ENCODE data around the gene HBD. TPM values are rescaled to one million over a fixed set of nuclear protein-coding genes. Genes with fewer than 3 reads are reported as not detected.

The HBD gene
- total RNA-seq, 1 donor from 2014 or later, result not detected

- Mint-ChIP-seq H3K4me1 (no peaks in the 10 kb centered on the region), H3K9me3 (peaks cover 6% of the 10 kb centered on the region), H3K27ac (no peak overlapping the region), H3K27me3 (no peaks in the 10 kb centered on the region), H3K36me3 (ENCODE audit: low read depth) (no peaks in the 10 kb centered on the region), H3K4me3 (no peak overlapping the region)
- no peak for ATAC-seq (ENCODE audit: low read depth)
- ChIA-PET CTCF (no interaction called here), POLR2A (no interaction called here)
- intact Hi-C loops (cut with micrococcal nuclease), result no loop called here
- TF ChIP-seq CTCF (IDR thresholded peaks at IDR 0.05), result no peak
- DNase-seq, result no peak
Observed at GRCh38 chr11:5192738-5193137, 41.5 kb downstream of the HBD start.

- ChIA-PET CTCF (no interaction called here), POLR2A (no interaction called here)
- H3K4me3 Mint-ChIP-seq, result no peak overlapping the region
- H3K27ac Mint-ChIP-seq, result no peak overlapping the region
- no peaks in the 10 kb centered on the region for H3K36me3 Mint-ChIP-seq (ENCODE audit: low read depth)
- H3K9me3 Mint-ChIP-seq, result peaks cover 6% of the 10 kb centered on the region
- no peak for DNase-seq
- ATAC-seq (ENCODE audit: low read depth), result no peak
- no peak for TF ChIP-seq CTCF (IDR thresholded peaks at IDR 0.05)
- intact Hi-C loops (cut with micrococcal nuclease), result no loop called here
- no peaks in the 10 kb centered on the region for H3K4me1 Mint-ChIP-seq
- H3K27me3 Mint-ChIP-seq, result no peaks in the 10 kb centered on the region
Observed at GRCh38 chr11:5188201-5188600, 46.1 kb downstream of the HBD start.

Other genes starting within 250 kb of the HBD start
- gene OR51L1, start 239.6 kb downstream of the HBD start, total RNA-seq, result not detected in 2 replicates
- not detected in 2 replicates for gene OR52J3, start 188.0 kb downstream of the HBD start, total RNA-seq
- gene OR52E2, start 174.9 kb downstream of the HBD start, total RNA-seq, result not detected in 2 replicates
- not detected in 2 replicates for gene OR52E1, start 164.9 kb downstream of the HBD start, total RNA-seq
- gene OR52A5, start 96.1 kb downstream of the HBD start, total RNA-seq, result not detected in 2 replicates
- gene OR52A1, start 79.7 kb downstream of the HBD start, total RNA-seq, result not detected in 2 replicates
- gene OR51V1, start 33.8 kb downstream of the HBD start, total RNA-seq, result not detected in 2 replicates
- gene HBB, start 7.4 kb downstream of the HBD start, total RNA-seq, result 147 and 157 TPM in 2 replicates
- not detected in 2 replicates for gene HBG1, start 15.4 kb upstream of the HBD start, total RNA-seq
- not detected in 2 replicates for gene HBG2, start 20.3 kb upstream of the HBD start, total RNA-seq
- gene HBE1, start 35.5 kb upstream of the HBD start, total RNA-seq, result not detected in 2 replicates
- gene OR51B4, start 67.5 kb upstream of the HBD start, total RNA-seq, result not detected in 2 replicates
- gene OR51B2, start 89.8 kb upstream of the HBD start, total RNA-seq, result not detected in 2 replicates
- gene OR51B5, start 109.0 kb upstream of the HBD start, total RNA-seq, result 0.27 TPM in 1 of 2 replicates, not detected in the other
- not detected in 2 replicates for gene OR51B6, start 117.0 kb upstream of the HBD start, total RNA-seq
- not detected in 2 replicates for gene OR51M1, start 149.3 kb upstream of the HBD start, total RNA-seq
- not detected in 2 replicates for gene OR51Q1, start 187.6 kb upstream of the HBD start, total RNA-seq
- gene OR51I1, start 207.0 kb upstream of the HBD start, total RNA-seq, result not detected in 2 replicates
- not detected in 2 replicates for gene OR51I2, start 214.8 kb upstream of the HBD start, total RNA-seq

Data from activated B cell treated with CpG ODN at 0.5 μM for 24 hours (primary cell).